Caco-2 (cell line): ENCODE results near the gene PEX6. TPM values are rescaled to one million over a fixed set of nuclear protein-coding genes. Genes with fewer than 3 reads are reported as not detected.

Source experiments
- BruUV-seq: library from RNA; stranded (reverse); fragments of 400-500 nt; replicated peaks from 2 replicates; lab custom pipeline; 2021; lab: Mats Ljungman, UMichigan
- CTCF ChIA-PET: fragments of 300-600 bp; sonication (Branson Sonifier 250); formaldehyde crosslinking; loops from one replicate; lab custom pipeline; 2022; ENCODE audit warnings: antibody characterized with exemption; lab: Charles Lee
- POLR2A ChIA-PET: fragments of 300-600 bp; sonication (Branson Sonifier 250); formaldehyde crosslinking; loops from one replicate; lab custom pipeline; 2022; ENCODE audit warnings: antibody characterized with exemption; lab: Charles Lee
- DNase-seq, 2 experiments: peaks; one replicate each; pipeline versions ENCODE4 v3.0.0 to v3.0.0-alpha.2; 2020 to 2022
- H3K27me3 ChIP-seq: replicated peaks from 2 replicates; pipeline ENCODE4 v1.6.0; 2011; ENCODE audit warnings: low read length; ENCODE audit not compliant: control insufficient read depth, insufficient read depth
- H3K36me3 ChIP-seq: 2 replicates; pipeline ENCODE4 v1.5.1; 2011; ENCODE audit warnings: low read length; ENCODE audit not compliant: control insufficient read depth, insufficient read depth
- H3K4me1 ChIP-seq: fragments of 250-450 bp; sonication (Bioruptor Pico); 2 replicates; pipeline ENCODE4 v1.5.1; 2020; ENCODE audit warnings: mild to moderate bottlenecking
- H3K4me3 ChIP-seq: 2 replicates; pipeline ENCODE4 v1.5.1; 2011; ENCODE audit warnings: low read depth, mild to moderate bottlenecking, control low read depth, low read length
- H3K9me3 ChIP-seq: fragments of 250-450 bp; sonication (Bioruptor Pico); 2 replicates; pipeline ENCODE4 v1.5.1; 2020; ENCODE audit warnings: mild to moderate bottlenecking, moderate library complexity
- H3K27ac Mint-ChIP-seq: one replicate; pipeline ENCODE4 v1.8.0; 2022; ENCODE audit warnings: mixed read lengths; ENCODE audit not compliant: unreplicated experiment
- H3K27me3 Mint-ChIP-seq: one replicate; pipeline ENCODE4 v1.8.0; 2022; ENCODE audit warnings: mixed read lengths; ENCODE audit not compliant: insufficient read depth, unreplicated experiment
- H3K36me3 Mint-ChIP-seq: one replicate; pipeline ENCODE4 v1.8.0; 2022; ENCODE audit warnings: mild to moderate bottlenecking, mixed read lengths; ENCODE audit not compliant: insufficient read depth, unreplicated experiment
- H3K4me1 Mint-ChIP-seq: one replicate; pipeline ENCODE4 v1.8.0; 2022; ENCODE audit warnings: low read depth, mixed read lengths; ENCODE audit not compliant: unreplicated experiment
- H3K4me3 Mint-ChIP-seq: one replicate; pipeline ENCODE4 v1.8.0; 2022; ENCODE audit warnings: mild to moderate bottlenecking, moderate library complexity, mixed read lengths; ENCODE audit not compliant: unreplicated experiment
- H3K9me3 Mint-ChIP-seq: one replicate; pipeline ENCODE4 v1.8.0; 2022; ENCODE audit warnings: mixed read lengths; ENCODE audit not compliant: unreplicated experiment
- intact Hi-C: fragments of 100-400 bp; cut with micrococcal nuclease; formaldehyde crosslinking; loops from one replicate; pipeline ENCODE4 v1.10.0; 2022; ENCODE audit not compliant: unreplicated experiment
- total RNA-seq: library from RNA; stranded (reverse); gene quantifications from 2 replicates; pipeline ENCODE4 v1.2.3, GENCODE V29; 2022
- TF ChIP-seq, protein P1 (sequence below), 2 experiments: fragments of 200-600 bp in 1 of 2; IDR thresholded peaks; 1 replicate in 1 of 2; 2 replicates in 1 of 2; pipeline versions ENCODE4 v1.5.1 to v1.8.0; 2011 to 2022; ENCODE audit warnings: antibody characterized with exemption in 1 of 2, control low read depth in 1 of 2, inconsistent platforms in 1 of 2, low read depth in 1 of 2, low read length in 1 of 2, mild to moderate bottlenecking in 1 of 2, moderate library complexity in 1 of 2; ENCODE audit not compliant: insufficient read depth in 1 of 2, severe bottlenecking in 1 of 2, unreplicated experiment in 1 of 2

Gene PEX6
- total RNA-seq, 1 experiment from 2014 or later: 6.9 TPM

DNA sequence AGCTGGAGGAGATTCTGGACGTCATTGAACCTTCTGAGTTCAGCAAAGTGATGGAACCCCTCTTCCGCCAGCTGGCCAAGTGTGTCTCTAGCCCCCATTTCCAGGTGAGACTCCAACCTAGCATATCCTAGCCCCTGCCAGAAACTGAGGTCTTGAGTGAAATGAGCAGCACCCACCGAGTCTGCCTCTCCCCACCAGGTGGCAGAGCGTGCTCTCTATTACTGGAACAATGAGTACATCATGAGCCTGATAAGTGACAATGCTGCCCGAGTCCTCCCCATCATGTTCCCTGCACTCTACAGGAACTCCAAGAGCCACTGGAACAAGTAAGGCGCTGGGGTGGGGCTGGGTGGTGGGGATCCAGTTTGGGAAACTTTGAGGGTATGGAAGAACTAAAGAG, 30.1 kb upstream of the PEX6 start:
- TF ChIP-seq, protein P1, sequence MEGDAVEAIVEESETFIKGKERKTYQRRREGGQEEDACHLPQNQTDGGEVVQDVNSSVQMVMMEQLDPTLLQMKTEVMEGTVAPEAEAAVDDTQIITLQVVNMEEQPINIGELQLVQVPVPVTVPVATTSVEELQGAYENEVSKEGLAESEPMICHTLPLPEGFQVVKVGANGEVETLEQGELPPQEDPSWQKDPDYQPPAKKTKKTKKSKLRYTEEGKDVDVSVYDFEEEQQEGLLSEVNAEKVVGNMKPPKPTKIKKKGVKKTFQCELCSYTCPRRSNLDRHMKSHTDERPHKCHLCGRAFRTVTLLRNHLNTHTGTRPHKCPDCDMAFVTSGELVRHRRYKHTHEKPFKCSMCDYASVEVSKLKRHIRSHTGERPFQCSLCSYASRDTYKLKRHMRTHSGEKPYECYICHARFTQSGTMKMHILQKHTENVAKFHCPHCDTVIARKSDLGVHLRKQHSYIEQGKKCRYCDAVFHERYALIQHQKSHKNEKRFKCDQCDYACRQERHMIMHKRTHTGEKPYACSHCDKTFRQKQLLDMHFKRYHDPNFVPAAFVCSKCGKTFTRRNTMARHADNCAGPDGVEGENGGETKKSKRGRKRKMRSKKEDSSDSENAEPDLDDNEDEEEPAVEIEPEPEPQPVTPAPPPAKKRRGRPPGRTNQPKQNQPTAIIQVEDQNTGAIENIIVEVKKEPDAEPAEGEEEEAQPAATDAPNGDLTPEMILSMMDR (IDR thresholded peaks at IDR 0.05; ENCODE audit: insufficient read depth in 1 of 2, low read depth in 1 of 2, low read length in 1 of 2, severe bottlenecking in 1 of 2, unreplicated experiment in 1 of 2): peak; percentile 42 to 57
- H3K4me3 Mint-ChIP-seq: no peak overlapping the region
- no peaks in the 10 kb centered on the region for H3K9me3 Mint-ChIP-seq
- peak; percentile 46 to 47 for DNase-seq
- H3K27me3 Mint-ChIP-seq: no peaks in the 10 kb centered on the region
- no TSS peak for BruUV-seq
- POLR2A ChIA-PET: interaction anchor here (1.1 kb wide), 1 partner anchor 12 kb away, joined by 3 read pairs; no protein-coding TSS in a partner anchor
- no peak overlapping the region for H3K27ac Mint-ChIP-seq
- peaks cover 3% of the 10 kb centered on the region for H3K36me3 ChIP-seq
- H3K36me3 Mint-ChIP-seq: peaks cover 54% of the 10 kb centered on the region
- H3K9me3 ChIP-seq: no peaks in the 10 kb centered on the region
- H3K4me3 ChIP-seq: no peak overlapping the region
- intact Hi-C loops: loop anchor here (1.0 kb wide), 1 partner anchor 108 kb away; no protein-coding TSS in a partner anchor
- CTCF ChIA-PET: no interaction called here
- peaks cover 12% of the 10 kb centered on the region for H3K4me1 Mint-ChIP-seq
- H3K27me3 ChIP-seq: no peaks in the 10 kb centered on the region
- H3K4me1 ChIP-seq: 0 out of 2 replicates have a peak, but pooled peaks cover 4% of the 10 kb centered on the region

DNA sequence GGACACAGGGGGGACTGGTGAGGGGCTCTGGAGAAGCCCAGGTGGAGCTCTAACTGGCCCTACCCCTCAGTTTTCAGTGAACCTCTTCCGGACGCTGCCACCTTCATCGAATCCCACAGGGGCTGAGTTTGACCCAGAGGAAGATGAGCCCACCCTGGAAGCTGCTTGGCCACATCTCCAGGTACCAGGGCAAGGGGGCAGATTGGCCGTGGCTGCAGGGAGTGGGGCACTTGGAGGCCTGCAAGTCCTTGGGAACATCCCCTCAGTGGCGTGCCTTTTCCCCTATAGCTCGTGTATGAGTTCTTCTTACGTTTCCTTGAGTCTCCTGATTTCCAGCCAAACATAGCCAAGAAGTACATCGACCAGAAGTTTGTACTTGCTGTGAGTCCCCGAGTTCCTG, 28.1 kb upstream of the PEX6 start:
- Mint-ChIP-seq H3K9me3 (no peaks in the 10 kb centered on the region), H3K36me3 (peaks cover 45% of the 10 kb centered on the region), H3K27ac (no peak overlapping the region), H3K27me3 (no peaks in the 10 kb centered on the region), H3K4me3 (no peak overlapping the region), H3K4me1 (no peaks in the 10 kb centered on the region)
- TF ChIP-seq, protein P1 (IDR thresholded peaks at IDR 0.05; ENCODE audit: insufficient read depth in 1 of 2, low read depth in 1 of 2, low read length in 1 of 2, severe bottlenecking in 1 of 2, unreplicated experiment in 1 of 2): no peak
- ChIA-PET POLR2A (no interaction called here), CTCF (interaction anchor here (1.1 kb wide), 1 partner anchor 137 kb away, joined by 3 read pairs; no protein-coding TSS in a partner anchor)
- BruUV-seq: no TSS peak
- H3K4me1 ChIP-seq: no peaks in the 10 kb centered on the region
- H3K4me3 ChIP-seq: no peak overlapping the region
- intact Hi-C loops: no loop called here
- H3K27me3 ChIP-seq: no peaks in the 10 kb centered on the region
- DNase-seq: no peak
- H3K9me3 ChIP-seq: no peaks in the 10 kb centered on the region
- H3K36me3 ChIP-seq: peaks cover 3% of the 10 kb centered on the region

GRCh38 chr6:43006251-43006650, 27.3 kb upstream of the PEX6 start:
- no peaks in the 10 kb centered on the region for H3K4me1 ChIP-seq
- peaks cover 46% of the 10 kb centered on the region for H3K36me3 Mint-ChIP-seq
- no peak overlapping the region for H3K4me3 ChIP-seq
- intact Hi-C loops: no loop called here
- H3K36me3 ChIP-seq: peaks cover 3% of the 10 kb centered on the region
- H3K4me1 Mint-ChIP-seq: no peaks in the 10 kb centered on the region
- H3K9me3 Mint-ChIP-seq: no peaks in the 10 kb centered on the region
- no peak overlapping the region for H3K27ac Mint-ChIP-seq
- BruUV-seq: no TSS peak
- no peaks in the 10 kb centered on the region for H3K27me3 ChIP-seq
- H3K9me3 ChIP-seq: no peaks in the 10 kb centered on the region
- no peak for DNase-seq
- H3K4me3 Mint-ChIP-seq: no peak overlapping the region
- POLR2A ChIA-PET: interaction anchor here (0.6 kb wide), 1 partner anchor 77 kb away, joined by 3 read pairs; no protein-coding TSS in a partner anchor
- TF ChIP-seq, protein P1 (IDR thresholded peaks at IDR 0.05; ENCODE audit: insufficient read depth in 1 of 2, low read depth in 1 of 2, low read length in 1 of 2, severe bottlenecking in 1 of 2, unreplicated experiment in 1 of 2): no peak
- H3K27me3 Mint-ChIP-seq: no peaks in the 10 kb centered on the region
- CTCF ChIA-PET: no interaction called here
